T-cell (primary cell): ENCODE data around the gene NR2E1. TPM values are rescaled to one million over a fixed set of nuclear protein-coding genes. Genes with fewer than 3 reads are reported as not detected.

Experiments used
- ATAC-seq, 4 experiments: fragments of 200-7000 bp in 3 of 4; fragments of 150-1000 bp in 1 of 4; cut with Tn5 transposase; replicated peaks in 1 of 4; 1 replicate in 3 of 4; 2 replicates in 1 of 4; pipeline ENCODE4 v1.10.0; 2021; ENCODE audit warnings: moderate library complexity in 3 of 4, mild to moderate bottlenecking in 2 of 4, moderate number of reproducible peaks in 1 of 4
- CTCF ChIA-PET, 2 donors: fragments of 300-600 bp; sonication (Branson Sonifier 250); formaldehyde crosslinking; loops; one replicate each; lab custom pipeline; 2022; ENCODE audit warnings: antibody characterized with exemption in 2 of 2; lab: Charles Lee
- POLR2A ChIA-PET, 2 donors: fragments of 300-600 bp; sonication (Branson Sonifier 250); formaldehyde crosslinking; loops; one replicate each; lab custom pipeline; 2022; ENCODE audit warnings: antibody characterized with exemption in 2 of 2; lab: Charles Lee
- DNase-seq, 35 experiments: peaks; one replicate each; pipeline versions ENCODE4 v3.0.0 to v3.0.0-alpha.2; 2013 to 2023
- H3K27ac ChIP-seq: one replicate; pipeline ENCODE4 v1.5.1; 2013; ENCODE audit warnings: low read length
- H3K27me3 ChIP-seq, 2 experiments: replicated peaks in 1 of 2; 1 replicate in 1 of 2; 2 replicates in 1 of 2; pipeline versions ENCODE4 v1.6.1 to v1.7.0; 2013; ENCODE audit warnings: low read length in 1 of 2, mixed read lengths in 1 of 2; ENCODE audit not compliant: control insufficient read depth in 2 of 2, insufficient read depth in 2 of 2; ENCODE audit errors: extremely low read depth in 1 of 2
- H3K36me3 ChIP-seq, 2 donors: 1 replicate in 1 of 2; 2 replicates in 1 of 2; pipeline versions ENCODE4 v1.6.1 to v1.7.0; 2013; ENCODE audit warnings: low read length in 1 of 2; ENCODE audit not compliant: control insufficient read depth in 2 of 2, insufficient read depth in 1 of 2; ENCODE audit errors: extremely low read depth in 1 of 2
- H3K4me1 ChIP-seq, 2 experiments: 1 replicate in 1 of 2; 2 replicates in 1 of 2; pipeline versions ENCODE4 v1.6.1 to v1.7.0; 2013; ENCODE audit warnings: low read length in 2 of 2, mixed read lengths in 1 of 2; ENCODE audit not compliant: insufficient read depth in 2 of 2, control insufficient read depth in 1 of 2; ENCODE audit errors: extremely low read depth in 1 of 2
- H3K4me3 ChIP-seq, 2 donors: 1 replicate in 1 of 2; 2 replicates in 1 of 2; pipeline versions ENCODE4 v1.5.1 to v1.7.0; 2013; ENCODE audit warnings: mild to moderate bottlenecking in 2 of 2, low read length in 1 of 2, moderate library complexity in 1 of 2; ENCODE audit not compliant: control insufficient read depth in 1 of 2; ENCODE audit errors: extremely low read depth in 1 of 2
- H3K9me3 ChIP-seq: 2 replicates; pipeline ENCODE4 v1.7.0; 2013
- H3K27ac Mint-ChIP-seq, 2 donors: one replicate each; pipeline ENCODE4 v1.8.0; 2020 to 2021; ENCODE audit warnings: mild to moderate bottlenecking in 2 of 2, mixed read lengths in 2 of 2
- H3K27me3 Mint-ChIP-seq, 2 donors: one replicate each; pipeline ENCODE4 v1.8.0; 2021 to 2022; ENCODE audit warnings: mixed read lengths in 2 of 2
- H3K36me3 Mint-ChIP-seq: one replicate; pipeline ENCODE4 v1.8.0; 2021; ENCODE audit warnings: mixed read lengths
- H3K4me1 Mint-ChIP-seq, 3 donors: one replicate each; pipeline ENCODE4 v1.8.0; 2020 to 2022; ENCODE audit warnings: mixed read lengths in 3 of 3, mild to moderate bottlenecking in 1 of 3
- H3K4me3 Mint-ChIP-seq, 3 donors: one replicate each; pipeline ENCODE4 v1.8.0; 2020 to 2022; ENCODE audit warnings: mild to moderate bottlenecking in 3 of 3, mixed read lengths in 3 of 3, moderate library complexity in 3 of 3
- H3K9me3 Mint-ChIP-seq, 3 donors: one replicate each; pipeline ENCODE4 v1.8.0; 2020 to 2022; ENCODE audit warnings: mixed read lengths in 3 of 3
- WGBS: methylation state at CpG from one replicate; pipeline ENCODE4 v1.1.5; 2013; ENCODE audit warnings: missing lambda C conversion rate; ENCODE audit not compliant: insufficient coverage; 5-methylcytosine and 5-hydroxymethylcytosine counted together
- total RNA-seq, 35 experiments: library from RNA in 6 of 35; stranded (reverse) in 6 of 35; fragments of 120-200 nt in 1 of 35; gene quantifications; one replicate each; pipeline versions ENCODE4 v1.2.1 to v1.2.4 and lab custom pipeline; 2013 to 2026

The NR2E1 gene
- total RNA-seq, 5 donors from 2014 or later (not counting 1 experiment from before 2014, with no cell fraction given) = not detected

- Mint-ChIP-seq H3K4me3 (peak overlapping the region; percentile 54 to 73 (median 70)), H3K27ac (peak overlapping the region in 1 of 2 donors; percentile 24), H3K27me3 (peaks cover 71 to 86% of the 10 kb centered on the region in 2 donors), H3K4me1 (peaks cover 45 to 49% (median 45%) of the 10 kb centered on the region in 3 donors), H3K9me3 (no peaks in the 10 kb centered on the region), H3K36me3 (no peaks in the 10 kb centered on the region)
- H3K4me3 ChIP-seq = peak overlapping the region in 1 of 2 donors; percentile 46
- no peaks in the 10 kb centered on the region for H3K9me3 ChIP-seq
- H3K4me1 ChIP-seq = peaks cover 8 to 57% of the 10 kb centered on the region in 2 experiments
- CTCF ChIA-PET = interaction anchor here in 1 of 2 donors (0.6 kb wide), 1 partner anchor 304 kb away, joined by 4 read pairs; no protein-coding TSS in a partner anchor
- H3K27me3 ChIP-seq = peaks cover 20 to 81% of the 10 kb centered on the region in 2 experiments
- WGBS = 12% methylated on average over 23 of the region's 55 CpGs
- no peak overlapping the region for H3K27ac ChIP-seq
- POLR2A ChIA-PET = interaction anchor here in 1 of 2 donors (0.6 kb wide), 1 partner anchor 16 kb away, joined by 5 read pairs; no protein-coding TSS in a partner anchor
- DNase-seq = no peak
- ATAC-seq = peak in 2 of 4 experiments; percentile 25 to 28
- H3K36me3 ChIP-seq = no peaks in the 10 kb centered on the region
Measured at GRCh38 chr6:108169464-108170331, 3.9 kb downstream of the NR2E1 start.

- peaks cover 8 to 55% of the 10 kb centered on the region in 2 experiments for H3K4me1 ChIP-seq
- Mint-ChIP-seq H3K27me3 (peaks cover 69 to 86% of the 10 kb centered on the region in 2 donors), H3K4me1 (peaks cover 47 to 50% (median 48%) of the 10 kb centered on the region in 3 donors), H3K4me3 (peak overlapping the region in 1 of 3 donors; percentile 73), H3K9me3 (no peaks in the 10 kb centered on the region), H3K27ac (no peak overlapping the region), H3K36me3 (no peaks in the 10 kb centered on the region)
- WGBS = 23% methylated on average over 21 of the region's 31 CpGs
- CTCF ChIA-PET = interaction anchor here in 1 of 2 donors (0.6 kb wide), 1 partner anchor 305 kb away, joined by 4 read pairs; no protein-coding TSS in a partner anchor
- DNase-seq = no peak
- H3K27ac ChIP-seq = no peak overlapping the region
- H3K9me3 ChIP-seq = no peaks in the 10 kb centered on the region
- H3K27me3 ChIP-seq = peaks cover 25 to 81% of the 10 kb centered on the region in 2 experiments
- no peak overlapping the region for H3K4me3 ChIP-seq
- ATAC-seq = no peak
- POLR2A ChIA-PET = no interaction called here
- no peaks in the 10 kb centered on the region for H3K36me3 ChIP-seq
Measured at GRCh38 chr6:108170332-108171290, 4.8 kb downstream of the NR2E1 start.

GRCh38 chr6:108171291-108171917, 5.6 kb downstream of the NR2E1 start:
- no peak for ATAC-seq
- ChIA-PET CTCF (no interaction called here), POLR2A (no interaction called here)
- H3K27ac ChIP-seq = no peak overlapping the region
- H3K4me1 ChIP-seq = peaks cover 8 to 55% of the 10 kb centered on the region in 2 experiments
- H3K36me3 ChIP-seq = no peaks in the 10 kb centered on the region
- 24% methylated on average over 17 of the region's 21 CpGs for WGBS
- H3K4me3 ChIP-seq = no peak overlapping the region
- Mint-ChIP-seq H3K27me3 (peaks cover 70 to 86% of the 10 kb centered on the region in 2 donors), H3K9me3 (no peaks in the 10 kb centered on the region), H3K27ac (no peak overlapping the region), H3K36me3 (no peaks in the 10 kb centered on the region), H3K4me1 (peaks cover 47 to 49% (median 48%) of the 10 kb centered on the region in 3 donors), H3K4me3 (peak overlapping the region in 1 of 3 donors; percentile 73)
- no peaks in the 10 kb centered on the region for H3K9me3 ChIP-seq
- peaks cover 23 to 81% of the 10 kb centered on the region in 2 experiments for H3K27me3 ChIP-seq
- DNase-seq = no peak

- H3K9me3 Mint-ChIP-seq = no peaks in the 10 kb centered on the region
- no peak overlapping the region for H3K27ac ChIP-seq
- H3K27ac Mint-ChIP-seq = no peak overlapping the region
- WGBS = no CpG with 5 or more reads among the region's 3 CpGs
- H3K27me3 Mint-ChIP-seq = peaks cover 73 to 88% of the 10 kb centered on the region in 2 donors
- H3K36me3 Mint-ChIP-seq = no peaks in the 10 kb centered on the region
- no peak overlapping the region for H3K4me3 Mint-ChIP-seq
- no peaks in the 10 kb centered on the region for H3K9me3 ChIP-seq
- peaks cover 8 to 53% of the 10 kb centered on the region in 2 experiments for H3K4me1 ChIP-seq
- H3K4me1 Mint-ChIP-seq = peaks cover 45 to 48% (median 46%) of the 10 kb centered on the region in 3 donors
- POLR2A ChIA-PET = no interaction called here
- H3K36me3 ChIP-seq = no peaks in the 10 kb centered on the region
- ATAC-seq (no peak), DNase-seq (no peak)
- CTCF ChIA-PET = interaction anchor here in 1 of 2 donors (0.5 kb wide), 1 partner anchor 29 kb away, joined by 4 read pairs; no protein-coding TSS in a partner anchor
- peaks cover 23 to 81% of the 10 kb centered on the region in 2 experiments for H3K27me3 ChIP-seq
- H3K4me3 ChIP-seq = no peak overlapping the region
Measured at GRCh38 chr6:108171918-108172516, 6.2 kb downstream of the NR2E1 start.

- Mint-ChIP-seq H3K4me3 (peak overlapping the region in 1 of 3 donors; percentile 72), H3K36me3 (no peaks in the 10 kb centered on the region), H3K4me1 (peaks cover 26 to 31% (median 27%) of the 10 kb centered on the region in 3 donors), H3K27me3 (peaks cover 77 to 91% of the 10 kb centered on the region in 2 donors), H3K9me3 (no peaks in the 10 kb centered on the region), H3K27ac (peak overlapping the region in 1 of 2 donors; percentile 27)
- H3K27me3 ChIP-seq = peaks cover 33 to 64% of the 10 kb centered on the region in 2 experiments
- H3K4me3 ChIP-seq = no peak overlapping the region
- POLR2A ChIA-PET = no interaction called here
- no peaks in the 10 kb centered on the region for H3K9me3 ChIP-seq
- no peaks in the 10 kb centered on the region for H3K36me3 ChIP-seq
- CTCF ChIA-PET = interaction anchor here in 1 of 2 donors (0.6 kb wide), 1 partner anchor 133 kb away, joined by 3 read pairs; no protein-coding TSS in a partner anchor
- ATAC-seq (peak in 3 of 4 experiments; percentile 41 to 63 (median 50)), DNase-seq (peak in 22 of 35 experiments; percentile 13 to 50 (median 32))
- peaks cover 0 to 27% of the 10 kb centered on the region in 2 experiments for H3K4me1 ChIP-seq
- 12% methylated on average over 38 of the region's 43 CpGs for WGBS
- no peak overlapping the region for H3K27ac ChIP-seq
Measured at GRCh38 chr6:108174371-108175175, 8.8 kb downstream of the NR2E1 start.
